IMR-90 (cell line): ENCODE data around the gene SGMS1. TPM values are rescaled to one million over a fixed set of nuclear protein-coding genes. Genes with fewer than 3 reads are reported as not detected.

Experiments
- ATAC-seq: fragments of 200-7000 bp; cut with Tn5 transposase; 2 replicates; pipeline ENCODE4 v1.9.1; 2020; ENCODE audit warnings: low read depth, mild to moderate bottlenecking, moderate library complexity
- BruUV-seq: library from RNA; stranded (reverse); fragments of 400-500 nt; replicated peaks from 2 replicates; lab custom pipeline; 2021; lab: Mats Ljungman, UMichigan
- CTCF ChIA-PET: fragments of 300-600 bp; formaldehyde crosslinking; extraction: SDS; loops from one replicate; lab custom pipeline; 2021; ENCODE audit warnings: antibody characterized with exemption; lab: Yijun Ruan, JAX
- POLR2A ChIA-PET: fragments of 300-600 bp; sonication (Branson Sonifier 250); formaldehyde crosslinking; loops from one replicate; lab custom pipeline; 2022; ENCODE audit warnings: antibody characterized with exemption; ENCODE audit not compliant: unreplicated experiment; lab: Charles Lee
- DNase-seq: peaks from one replicate; pipeline ENCODE4 v3.0.0; 2013
- H2AFZ ChIP-seq: replicated peaks from 2 replicates; pipeline ENCODE3; 2013; ENCODE audit warnings: low read length, mild to moderate bottlenecking; ENCODE audit not compliant: poor library complexity
- H2AK5ac ChIP-seq: 2 replicates; pipeline ENCODE4 v1.6.1; 2013; ENCODE audit warnings: low read depth, low read length, inconsistent platforms
- H2AK9ac ChIP-seq: replicated peaks from 2 replicates; pipeline ENCODE3; 2013; ENCODE audit warnings: mild to moderate bottlenecking, low read depth, low read length, moderate library complexity; ENCODE audit not compliant: poor library complexity
- H2BK120ac ChIP-seq: 2 replicates; pipeline ENCODE4 v1.6.1; 2013; ENCODE audit warnings: low read depth, low read length, inconsistent platforms
- H2BK15ac ChIP-seq: 3 replicates; pipeline ENCODE4 v1.6.1; 2013; ENCODE audit warnings: low read depth, low read length, inconsistent platforms
- H2BK20ac ChIP-seq: 2 replicates; pipeline ENCODE4 v1.6.1; 2013; ENCODE audit warnings: low read depth, mild to moderate bottlenecking, inconsistent platforms, low read length, moderate library complexity
- H2BK5ac ChIP-seq: 2 replicates; pipeline ENCODE4 v1.6.1; 2013; ENCODE audit warnings: mild to moderate bottlenecking, low read depth, low read length, inconsistent platforms; ENCODE audit not compliant: poor library complexity, severe bottlenecking
- H3K14ac ChIP-seq: replicated peaks from 2 replicates; pipeline ENCODE4 v1.6.1; 2013; ENCODE audit warnings: low read depth, low read length, inconsistent platforms
- H3K18ac ChIP-seq: 2 replicates; pipeline ENCODE4 v1.6.1; 2013; ENCODE audit warnings: low read depth, low read length, control low read depth
- H3K23ac ChIP-seq: 2 replicates; pipeline ENCODE4 v1.6.1; 2013; ENCODE audit warnings: low read depth, low read length, inconsistent platforms
- H3K27ac ChIP-seq: 2 replicates; pipeline ENCODE4 v1.5.1; 2013; ENCODE audit warnings: mild to moderate bottlenecking, control low read depth, low read length; ENCODE audit not compliant: insufficient read depth
- H3K27me3 ChIP-seq: 2 replicates; pipeline ENCODE4 v1.6.1; 2013; ENCODE audit warnings: low read length; ENCODE audit not compliant: control insufficient read depth, insufficient read depth
- H3K36me3 ChIP-seq: 2 replicates; pipeline ENCODE4 v1.6.1; 2013; ENCODE audit warnings: low read length, mixed read lengths; ENCODE audit not compliant: control insufficient read depth, insufficient read depth
- H3K4ac ChIP-seq: 2 replicates; pipeline ENCODE4 v1.6.1; 2013; ENCODE audit warnings: low read depth, low read length, inconsistent platforms
- H3K4me1 ChIP-seq: 2 replicates; pipeline ENCODE4 v1.6.1; 2013; ENCODE audit warnings: low read length, mixed read lengths; ENCODE audit not compliant: control insufficient read depth, insufficient read depth
- H3K4me2 ChIP-seq: 2 replicates; pipeline ENCODE4 v1.6.1; 2013; ENCODE audit warnings: low read depth, mild to moderate bottlenecking, control low read depth, low read length, moderate library complexity
- H3K4me3 ChIP-seq: 2 replicates; pipeline ENCODE4 v1.5.1; 2013; ENCODE audit warnings: low read depth, mild to moderate bottlenecking, control low read depth, low read length, moderate library complexity; ENCODE audit not compliant: insufficient read depth
- H3K56ac ChIP-seq: 2 replicates; pipeline ENCODE4 v1.6.1; 2013; ENCODE audit warnings: low read length, inconsistent platforms; ENCODE audit not compliant: insufficient read depth; ENCODE audit errors: extremely low read depth
- H3K79me1 ChIP-seq, 2 experiments: 2 replicates each; pipeline ENCODE4 v1.6.1; 2013; ENCODE audit warnings: low read length in 2 of 2, inconsistent platforms in 1 of 2, low read depth in 1 of 2
- H3K9ac ChIP-seq: 2 replicates; pipeline ENCODE4 v1.6.1; 2013; ENCODE audit warnings: low read depth, low read length, control low read depth
- H3K9me1 ChIP-seq: 2 replicates; pipeline ENCODE4 v1.6.1; 2013; ENCODE audit warnings: low read length, inconsistent platforms; ENCODE audit not compliant: insufficient read depth
- H3K9me3 ChIP-seq: 2 replicates; pipeline ENCODE4 v1.6.1; 2013; ENCODE audit warnings: low read length; ENCODE audit not compliant: control insufficient read depth, insufficient read depth
- H4K20me1 ChIP-seq: 2 replicates; pipeline ENCODE4 v1.6.1; 2013; ENCODE audit warnings: low read length, inconsistent platforms; ENCODE audit not compliant: insufficient read depth
- H4K5ac ChIP-seq: 2 replicates; pipeline ENCODE4 v1.6.1; 2013; ENCODE audit warnings: mild to moderate bottlenecking, low read depth, low read length, control low read depth
- H4K8ac ChIP-seq, 2 experiments: 2 replicates each; pipeline ENCODE4 v1.6.1; 2013; ENCODE audit warnings: low read depth in 2 of 2, low read length in 2 of 2, control low read depth in 1 of 2, inconsistent platforms in 1 of 2
- H4K91ac ChIP-seq: 2 replicates; pipeline ENCODE4 v1.6.1; 2013; ENCODE audit warnings: low read depth, low read length, inconsistent platforms; ENCODE audit not compliant: insufficient read depth
- CEBPB ChIP-seq: IDR thresholded peaks from 2 replicates; pipeline ENCODE4 v1.6.1; 2012; ENCODE audit warnings: low read depth, low read length, improper control_type of control experiment
- CHD1 ChIP-seq: IDR thresholded peaks from 2 replicates; pipeline ENCODE4 v1.6.1; 2012; ENCODE audit warnings: low read depth, low read length, improper control_type of control experiment
- FOS ChIP-seq: fragments of 150-350 bp; IDR thresholded peaks from 2 replicates; pipeline ENCODE4 v1.6.1; 2016; ENCODE audit warnings: low read depth, low read length
- MAFK ChIP-seq: IDR thresholded peaks from 2 replicates; pipeline ENCODE4 v1.6.1; 2012; ENCODE audit warnings: low read depth, low read length, improper control_type of control experiment
- MAZ ChIP-seq: IDR thresholded peaks from 2 replicates; pipeline ENCODE4 v1.6.1; 2012; ENCODE audit warnings: low read depth, mild to moderate bottlenecking, low read length, improper control_type of control experiment, moderate library complexity, borderline replicate concordance
- MXI1 ChIP-seq: IDR thresholded peaks from 2 replicates; pipeline ENCODE4 v1.6.1; 2012; ENCODE audit warnings: low read depth, mild to moderate bottlenecking, low read length, moderate library complexity, borderline replicate concordance
- NFE2L2 ChIP-seq: fragments of 150-350 bp; IDR thresholded peaks from 2 replicates; pipeline ENCODE4 v1.6.1; 2016; ENCODE audit warnings: low read depth, mild to moderate bottlenecking, low read length
- POLR2A ChIP-seq: IDR thresholded peaks from 2 replicates; pipeline ENCODE4 v1.6.1; 2012; ENCODE audit warnings: mild to moderate bottlenecking, low read depth, low read length
- RAD21 ChIP-seq: IDR thresholded peaks from 2 replicates; pipeline ENCODE4 v1.6.1; 2012; ENCODE audit warnings: low read length, improper control_type of control experiment
- RCOR1 ChIP-seq: IDR thresholded peaks from 2 replicates; pipeline ENCODE4 v1.6.1; 2012; ENCODE audit warnings: mild to moderate bottlenecking, low read length, improper control_type of control experiment; ENCODE audit not compliant: insufficient replicate concordance
- RFX5 ChIP-seq: IDR thresholded peaks from 2 replicates; pipeline ENCODE4 v1.8.0; 2012; ENCODE audit warnings: low read depth, mild to moderate bottlenecking, low read length, moderate library complexity
- SMC3 ChIP-seq: fragments of 150-350 bp; IDR thresholded peaks from 2 replicates; pipeline ENCODE4 v1.6.1; 2016; ENCODE audit warnings: low read depth, mild to moderate bottlenecking, antibody characterized with exemption, low read length, moderate library complexity
- USF2 ChIP-seq: fragments of 150-350 bp; IDR thresholded peaks from 2 replicates; pipeline ENCODE4 v1.6.1; 2017; ENCODE audit warnings: mild to moderate bottlenecking, antibody characterized with exemption, low read length, low read depth
- WGBS, 2 experiments: methylation state at CpG; one replicate each; pipeline versions ENCODE4 v1.1.5 to v1.1.7; 2013; ENCODE audit warnings: missing lambda C conversion rate in 2 of 2; ENCODE audit not compliant: insufficient read length in 1 of 2; ENCODE audit errors: extremely low coverage in 2 of 2; 5-methylcytosine and 5-hydroxymethylcytosine counted together
- dilution Hi-C: fragments of 300-500 bp; cut with HindIII; formaldehyde crosslinking; loops from one replicate; pipeline ENCODE4 v1.14.3; 2018; ENCODE audit warnings: low sequenced_read_pairs; ENCODE audit not compliant: unreplicated experiment
- in situ Hi-C: fragments of 300-500 bp; cut with MboI; formaldehyde crosslinking; loops from 3 replicates; pipeline ENCODE4 v1.14.3; 2019; ENCODE audit warnings: low sequenced_read_pairs, inconsistent platforms, mixed read lengths
- intact Hi-C: fragments of 100-400 bp; cut with micrococcal nuclease; formaldehyde crosslinking; loops from 2 replicates; pipeline ENCODE4 v1.10.0; 2022
- polyA plus RNA-seq, 3 experiments: library from polyadenylated mRNA; depleted of rRNA; stranded (reverse); fragments of >200 nt; gene quantifications; 2 replicates each; pipeline ENCODE4 v1.2.3, GENCODE V29; 2012; ENCODE audit warnings: low replicate concordance in 1 of 3
- total RNA-seq: library from RNA; depleted of rRNA; stranded (reverse); fragments of >200 nt; gene quantifications from 2 replicates; pipeline ENCODE4 v1.2.3, GENCODE V29; 2012
- TF ChIP-seq, protein P1 (sequence below): fragments of 150-350 bp; IDR thresholded peaks from 2 replicates; pipeline ENCODE4 v1.6.1; 2016; ENCODE audit warnings: low read depth, mild to moderate bottlenecking, low read length, moderate library complexity, borderline replicate concordance
- TF ChIP-seq, protein P2 (sequence below): conservative IDR thresholded peaks from 2 replicates; pipeline ENCODE4 v1.5.1; 2012; ENCODE audit warnings: mild to moderate bottlenecking, low read depth, low read length, improper control_type of control experiment

The SGMS1 gene
- total and polyA plus RNA-seq, 2 of the 4 experiments (the other 2 are of a cell fraction): 9.8 to 30.8 TPM

GRCh38 chr10:50379616-50380015 lies 244.1 kb downstream of the SGMS1 start:
- Histone ChIP-seq H3K27ac (no peak overlapping the region), H3K4ac (no peak overlapping the region), H2AK9ac (no peak overlapping the region), H3K4me1 (peaks cover 9% of the 10 kb centered on the region), H2BK5ac (no peak overlapping the region), H3K9me3 (no peaks in the 10 kb centered on the region), H4K20me1 (no peaks in the 10 kb centered on the region), H2BK20ac (no peak overlapping the region), H4K8ac (no peak overlapping the region), H3K9ac (no peak overlapping the region), H3K18ac (no peak overlapping the region), H2AK5ac (no peak overlapping the region), H3K79me1 (peaks cover 18 to 29% of the 10 kb centered on the region in 2 experiments; a peak in 3 of 4 replicates), H3K23ac (no peak overlapping the region), H2BK15ac (no peak overlapping the region), H3K14ac (no peak overlapping the region), H3K9me1 (no peaks in the 10 kb centered on the region; the same call in 1 of the 2 replicates), H3K27me3 (no peaks in the 10 kb centered on the region), H4K91ac (no peak overlapping the region), H3K4me3 (no peak overlapping the region), H3K4me2 (no peak overlapping the region), H3K36me3 (no peaks in the 10 kb centered on the region), H2BK120ac (no peak overlapping the region), H4K5ac (no peak overlapping the region), H2AFZ (no peak overlapping the region), H3K56ac (no peak overlapping the region)
- no peak for DNase-seq
- intact Hi-C loops (no loop called here), dilution Hi-C loops (no loop called here), in situ Hi-C loops (no loop called here)
- no CpG with 5 or more reads among the region's 2 CpGs for WGBS, 2 experiments
- TF ChIP-seq RAD21 (no peak), SMC3 (no peak), USF2 (no peak), MAFK (no peak), CHD1 (no peak), NFE2L2 (no peak), MAZ (no peak), RFX5 (no peak), POLR2A (no peak), MXI1 (no peak), CEBPB (no peak), RCOR1 (no peak), FOS (no peak)
- TF ChIP-seq, protein P1, sequence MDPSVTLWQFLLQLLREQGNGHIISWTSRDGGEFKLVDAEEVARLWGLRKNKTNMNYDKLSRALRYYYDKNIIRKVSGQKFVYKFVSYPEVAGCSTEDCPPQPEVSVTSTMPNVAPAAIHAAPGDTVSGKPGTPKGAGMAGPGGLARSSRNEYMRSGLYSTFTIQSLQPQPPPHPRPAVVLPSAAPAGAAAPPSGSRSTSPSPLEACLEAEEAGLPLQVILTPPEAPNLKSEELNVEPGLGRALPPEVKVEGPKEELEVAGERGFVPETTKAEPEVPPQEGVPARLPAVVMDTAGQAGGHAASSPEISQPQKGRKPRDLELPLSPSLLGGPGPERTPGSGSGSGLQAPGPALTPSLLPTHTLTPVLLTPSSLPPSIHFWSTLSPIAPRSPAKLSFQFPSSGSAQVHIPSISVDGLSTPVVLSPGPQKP: no peak
- TF ChIP-seq, protein P2, sequence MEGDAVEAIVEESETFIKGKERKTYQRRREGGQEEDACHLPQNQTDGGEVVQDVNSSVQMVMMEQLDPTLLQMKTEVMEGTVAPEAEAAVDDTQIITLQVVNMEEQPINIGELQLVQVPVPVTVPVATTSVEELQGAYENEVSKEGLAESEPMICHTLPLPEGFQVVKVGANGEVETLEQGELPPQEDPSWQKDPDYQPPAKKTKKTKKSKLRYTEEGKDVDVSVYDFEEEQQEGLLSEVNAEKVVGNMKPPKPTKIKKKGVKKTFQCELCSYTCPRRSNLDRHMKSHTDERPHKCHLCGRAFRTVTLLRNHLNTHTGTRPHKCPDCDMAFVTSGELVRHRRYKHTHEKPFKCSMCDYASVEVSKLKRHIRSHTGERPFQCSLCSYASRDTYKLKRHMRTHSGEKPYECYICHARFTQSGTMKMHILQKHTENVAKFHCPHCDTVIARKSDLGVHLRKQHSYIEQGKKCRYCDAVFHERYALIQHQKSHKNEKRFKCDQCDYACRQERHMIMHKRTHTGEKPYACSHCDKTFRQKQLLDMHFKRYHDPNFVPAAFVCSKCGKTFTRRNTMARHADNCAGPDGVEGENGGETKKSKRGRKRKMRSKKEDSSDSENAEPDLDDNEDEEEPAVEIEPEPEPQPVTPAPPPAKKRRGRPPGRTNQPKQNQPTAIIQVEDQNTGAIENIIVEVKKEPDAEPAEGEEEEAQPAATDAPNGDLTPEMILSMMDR: no peak
- ChIA-PET POLR2A (no interaction called here), CTCF (no interaction called here)
- no TSS peak for BruUV-seq
- ATAC-seq: no peak
